Stimulated activated CD8-positive, alpha-beta memory T cell treated with anti-CD3 and anti-CD28 coated beads, Interleukin-7, amount 100 ng/mL, for 4 hours (primary cell): ENCODE data around the gene DISC1.

Source experiments
- DNase-seq, 2 donors: peaks; one replicate each; pipeline ENCODE4 v3.0.0-alpha.2; 2020; ENCODE audit warnings: low read depth in 2 of 2

Gene DISC1

DNA sequence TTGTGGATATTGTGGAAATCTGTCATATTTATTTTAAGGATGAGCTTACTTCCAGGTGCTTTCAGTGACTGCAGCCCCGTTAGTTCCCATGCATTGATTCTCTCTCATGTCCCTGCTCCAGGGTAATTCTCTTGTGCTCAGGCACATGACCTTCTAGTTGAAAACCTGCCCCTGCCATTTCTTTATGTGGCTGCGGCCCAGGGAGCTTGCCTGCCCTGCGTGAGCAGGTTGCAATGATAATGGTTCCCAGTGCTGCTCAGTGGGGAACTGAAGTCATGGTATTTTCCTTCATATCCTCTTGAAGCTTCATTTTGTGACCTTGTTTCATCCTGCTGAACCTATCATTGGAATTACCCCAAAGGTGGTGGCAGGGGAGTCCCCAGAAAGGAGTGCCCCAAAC, 229.8 kb downstream of the DISC1 start:
- no peak for DNase-seq

DNA sequence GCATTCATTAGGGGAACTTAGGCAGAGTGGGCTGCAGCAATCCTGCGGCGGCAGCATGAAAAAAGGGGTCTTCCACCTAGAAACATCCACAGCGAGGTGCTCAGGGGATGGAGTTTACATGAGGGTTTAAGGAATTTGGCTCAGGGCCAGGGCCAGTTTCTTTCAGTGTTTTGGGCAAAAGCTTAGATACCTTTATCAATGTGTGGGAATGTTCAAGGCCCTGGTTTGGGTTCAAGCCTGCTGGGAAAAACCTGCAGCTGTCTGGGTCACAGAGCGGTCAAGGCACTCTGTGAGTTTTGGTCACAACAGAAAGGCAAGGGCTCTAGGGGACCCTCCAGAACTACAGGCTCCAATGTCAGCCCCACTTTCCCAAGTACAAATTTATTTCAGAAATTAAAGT, 230.3 kb downstream of the DISC1 start:
- no peak for DNase-seq

DNA sequence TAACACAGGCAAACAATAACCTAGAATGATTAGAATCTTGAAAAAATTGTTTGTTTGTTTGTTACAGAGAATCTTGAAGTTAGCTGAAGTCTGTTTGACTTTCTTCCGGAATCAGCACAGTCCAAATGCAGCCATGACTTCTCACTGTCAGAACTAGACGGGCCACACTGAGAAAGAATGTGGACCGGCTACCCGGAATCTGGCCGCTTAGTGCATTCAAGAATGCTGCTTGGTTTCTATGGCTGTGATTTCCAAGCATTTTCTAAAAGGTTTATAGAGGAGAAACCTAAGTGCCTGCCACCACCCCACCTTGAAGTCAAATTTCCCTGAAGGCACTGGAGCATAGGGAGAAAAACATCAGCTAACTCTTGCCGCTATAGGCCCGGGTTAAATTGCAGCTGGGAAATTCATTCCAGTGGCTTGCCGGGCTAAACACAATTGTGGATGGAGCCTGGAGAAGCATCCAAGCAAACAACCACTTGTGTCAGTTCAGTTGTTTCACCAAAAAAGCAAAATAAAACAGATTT, 231.1 kb downstream of the DISC1 start:
- no peak for DNase-seq

DNA sequence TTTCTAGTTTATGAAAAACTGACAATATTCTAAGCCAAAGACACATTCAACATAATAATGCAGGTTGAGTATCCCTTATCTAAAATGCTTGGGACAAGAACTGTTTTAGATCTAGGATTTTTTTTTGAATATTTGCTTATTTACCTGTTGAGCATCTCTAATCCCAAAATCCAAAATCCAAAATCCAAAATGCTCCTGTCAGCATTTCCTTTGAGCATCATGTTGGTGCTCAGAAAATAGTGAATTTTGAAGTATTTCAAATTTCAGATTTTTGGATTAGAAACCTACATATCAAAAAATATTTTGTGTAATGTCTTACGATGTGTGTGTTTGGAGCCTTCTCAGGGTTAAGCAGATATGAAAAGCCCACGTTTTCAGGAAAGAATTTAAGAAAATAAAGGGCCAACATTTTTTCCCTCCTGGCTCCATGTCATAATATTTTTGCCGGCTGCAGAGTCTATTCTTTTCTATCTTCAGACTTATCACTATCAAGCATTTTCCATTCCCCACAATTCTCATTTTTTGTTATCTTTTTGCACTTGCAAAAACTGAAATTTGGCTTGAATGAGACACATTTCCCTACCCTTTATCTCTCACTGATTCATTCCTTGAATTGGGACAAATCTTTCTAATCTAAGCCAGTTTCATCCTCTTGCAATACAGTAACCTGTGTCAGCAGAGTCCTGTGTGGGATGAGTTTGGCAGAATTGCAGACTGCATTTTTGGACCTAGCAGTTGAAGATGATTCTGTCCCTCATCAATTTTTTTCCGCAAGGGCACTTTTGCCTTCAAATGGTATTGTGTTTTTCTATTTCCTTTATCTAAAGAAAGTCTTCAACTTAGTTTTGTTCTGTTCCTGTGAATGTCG, 233.9 kb downstream of the DISC1 start:
- no peak for DNase-seq

DNA sequence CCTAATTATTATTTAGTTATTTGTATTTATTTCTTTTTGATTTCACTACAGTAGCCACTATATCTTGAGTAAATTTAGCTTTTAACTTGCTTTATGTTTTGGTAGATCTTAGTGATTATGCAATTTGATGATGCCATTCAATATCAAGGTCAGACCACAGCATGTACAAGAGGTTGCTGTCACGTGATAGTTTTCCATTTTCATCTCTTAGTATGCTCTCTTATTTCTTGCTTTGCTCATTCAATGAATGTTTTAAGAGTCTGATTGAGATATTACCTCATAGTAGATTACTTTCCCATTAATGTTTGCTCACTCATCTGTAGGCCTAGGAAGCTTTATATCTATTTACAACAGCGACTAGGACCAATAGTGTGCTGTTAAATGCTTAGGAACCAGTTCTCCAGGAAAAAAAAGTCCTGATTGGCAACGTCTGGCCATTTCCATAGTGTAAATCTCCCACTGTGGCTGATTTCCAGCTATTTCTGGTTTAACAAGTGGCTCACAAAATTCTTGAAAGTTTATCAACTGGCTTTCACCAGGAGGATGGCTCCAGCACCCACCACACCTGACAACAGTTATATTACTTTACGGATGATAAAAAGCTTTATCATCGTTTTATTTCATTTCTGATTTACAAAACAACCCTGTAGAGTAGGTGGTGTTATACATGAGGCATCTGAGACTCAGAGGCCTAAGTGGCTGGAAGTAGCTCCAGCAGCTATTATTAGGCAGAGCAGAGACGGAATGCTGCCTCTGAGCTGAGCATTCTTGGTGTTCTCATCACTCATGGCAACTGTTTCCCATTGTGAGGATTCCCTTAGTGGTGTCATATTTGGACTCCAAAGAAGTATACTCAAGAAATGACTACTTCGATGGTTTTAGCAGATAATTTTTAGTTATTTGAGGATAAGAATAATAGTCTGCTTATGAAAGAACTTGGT, 235.2 kb downstream of the DISC1 start:
- DNase-seq: no peak

DNA sequence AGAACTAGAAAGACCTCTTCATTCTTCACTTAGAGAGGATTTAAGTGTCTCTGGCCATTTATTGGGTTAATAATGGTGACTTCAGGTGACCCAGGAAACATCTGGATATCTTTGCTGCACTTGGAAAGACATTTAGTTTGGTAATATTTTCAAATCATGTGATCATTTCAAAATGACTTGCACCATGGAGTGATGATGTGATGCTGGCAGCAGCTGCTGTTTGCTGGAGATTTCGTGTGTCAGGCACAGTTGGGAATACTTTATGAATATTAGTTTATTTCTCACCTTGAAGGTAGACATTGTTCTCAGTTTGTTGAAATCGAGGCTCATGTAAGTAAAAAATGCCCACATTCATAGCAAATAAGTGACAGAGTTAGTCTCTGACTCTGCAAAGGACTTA, 236.0 kb downstream of the DISC1 start:
- no peak for DNase-seq

DNA sequence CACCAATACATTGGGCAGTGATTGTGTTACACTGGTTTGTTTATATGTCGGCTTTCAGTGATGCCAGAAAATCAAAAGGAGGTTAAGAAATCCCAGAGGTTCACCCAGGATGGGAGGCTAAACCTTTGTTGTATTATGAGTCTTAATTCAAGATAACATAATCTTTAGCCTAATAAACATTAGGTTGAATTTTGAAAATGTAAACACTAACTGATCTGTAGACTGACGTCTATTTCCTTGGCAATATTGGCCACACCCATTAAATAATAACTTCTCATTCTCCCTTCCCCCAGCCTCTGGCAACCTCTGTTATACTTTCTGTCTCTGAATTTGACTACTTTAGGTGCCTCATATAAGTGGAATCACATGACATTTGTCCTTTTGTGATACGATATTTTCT, 238.7 kb downstream of the DISC1 start:
- DNase-seq: no peak

DNA sequence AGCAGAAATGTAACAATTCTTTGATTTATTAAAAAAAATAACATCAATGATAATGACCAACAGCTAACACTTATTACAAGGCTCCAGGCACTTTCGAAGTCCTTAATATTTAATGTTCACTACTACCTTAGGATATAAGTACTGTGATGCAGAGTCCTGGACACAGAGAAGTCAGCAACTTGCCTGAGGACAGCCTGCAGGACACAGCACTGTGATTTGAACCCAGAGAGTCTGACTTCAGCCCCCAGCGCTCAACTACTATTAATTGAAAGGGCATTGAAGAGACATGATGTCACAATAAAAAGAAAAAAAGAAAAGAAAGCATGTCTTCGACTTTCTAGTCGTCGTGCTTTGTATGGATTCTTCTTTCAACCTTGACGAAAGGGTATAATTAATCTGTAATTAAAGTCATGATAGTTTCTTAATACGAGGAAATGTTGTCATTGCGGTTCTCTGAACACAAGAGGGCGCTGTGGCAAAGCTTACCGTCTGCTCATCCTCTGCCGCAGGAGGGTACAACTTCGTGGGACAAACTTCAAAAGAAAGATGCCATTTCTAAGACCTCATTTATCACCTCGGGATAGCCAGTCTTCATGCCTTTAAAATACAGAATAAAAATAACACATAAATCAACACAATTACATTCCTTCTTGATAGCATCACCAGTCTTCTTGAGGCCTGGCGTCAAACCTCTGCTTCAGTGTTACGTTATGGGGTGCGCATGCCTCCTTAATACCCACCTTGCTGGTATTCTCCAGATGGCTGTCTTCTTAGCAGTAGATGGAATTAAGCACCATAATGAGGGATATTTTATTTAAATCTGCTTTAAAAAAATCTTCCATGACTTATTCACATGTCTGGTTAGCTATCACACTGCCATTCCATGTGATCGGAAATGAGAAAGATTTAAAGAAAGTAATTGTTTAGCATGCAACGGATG, 240.1 kb downstream of the DISC1 start:
- peak; percentile 11 to 19 for DNase-seq

DNA sequence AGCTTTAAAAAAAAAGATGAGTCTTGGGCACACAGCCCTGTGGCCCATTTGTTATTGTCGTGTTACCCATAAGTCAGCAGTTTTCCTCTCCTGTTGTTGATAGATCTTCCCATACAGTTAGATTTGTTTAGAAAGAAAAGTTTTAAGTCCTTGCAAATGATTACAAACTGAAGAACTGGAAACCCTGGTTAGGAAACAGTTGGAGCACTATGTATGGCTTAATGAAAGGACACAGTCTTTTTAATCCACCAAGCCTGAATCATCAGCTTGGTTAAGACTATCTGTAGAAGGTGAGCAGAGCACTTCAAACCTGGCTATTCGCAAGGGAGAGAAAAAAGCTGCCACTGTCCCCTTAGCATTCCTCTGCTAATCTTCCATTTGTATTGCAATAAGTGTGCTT, 241.0 kb downstream of the DISC1 start:
- no peak for DNase-seq

DNA sequence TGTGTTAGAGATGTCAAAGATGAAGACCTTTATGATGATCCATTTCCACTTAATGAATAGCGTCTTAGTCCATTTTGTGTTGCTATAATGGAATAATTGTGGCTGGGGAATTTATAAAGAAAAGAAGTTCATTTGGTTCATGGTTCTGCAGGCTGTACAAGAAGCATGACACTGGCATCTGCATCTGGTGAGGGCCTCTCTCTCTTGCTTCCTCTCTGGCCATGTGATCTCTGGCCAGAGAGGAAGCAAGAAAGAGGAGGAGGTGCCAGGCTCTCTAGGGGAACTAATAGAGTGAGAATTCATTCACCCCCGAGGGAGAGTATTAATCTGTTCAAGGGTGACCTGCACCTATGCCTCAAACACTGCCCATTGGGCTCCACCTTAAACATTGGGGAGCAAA, 242.8 kb downstream of the DISC1 start:
- DNase-seq: no peak

DNA sequence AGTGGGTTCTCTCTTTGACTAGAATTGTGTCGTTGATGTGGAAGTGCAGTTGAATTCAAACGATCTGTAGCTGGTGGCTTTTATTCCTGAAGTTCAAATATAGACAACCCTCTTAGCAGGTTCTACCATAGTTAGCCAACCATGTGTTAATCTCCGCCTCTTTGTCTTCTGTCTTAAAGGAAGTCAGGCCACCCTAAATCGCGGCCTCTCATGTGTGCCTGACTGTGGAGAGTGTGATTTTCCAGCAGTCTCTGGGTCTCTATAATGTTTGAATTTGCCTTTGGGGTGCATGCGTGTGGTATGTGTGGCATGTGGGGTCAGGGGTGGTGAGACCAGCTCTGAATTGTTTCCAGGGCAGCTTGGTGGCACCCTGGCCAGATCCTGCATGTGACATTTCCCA, 244.9 kb downstream of the DISC1 start:
- DNase-seq: no peak

DNA sequence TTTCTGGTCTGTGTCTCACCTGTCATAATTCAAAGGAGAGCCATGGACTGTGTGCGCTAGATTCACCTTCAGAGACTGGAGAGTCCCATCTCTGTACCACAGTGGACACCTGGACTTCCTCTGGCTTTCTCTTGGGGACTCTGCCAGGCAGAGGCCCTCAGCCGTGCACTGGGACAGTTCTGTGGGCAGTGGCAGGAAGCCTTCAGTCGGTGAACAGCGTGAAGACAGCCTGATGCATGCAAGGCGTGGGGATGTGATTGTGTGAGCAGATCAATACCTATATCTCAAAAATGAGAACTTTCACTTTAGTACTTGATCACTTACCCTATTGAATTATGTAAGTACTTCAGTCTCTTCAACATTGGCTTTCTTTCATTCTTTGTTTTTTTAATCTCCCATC, 245.3 kb downstream of the DISC1 start:
- no peak for DNase-seq

DNA sequence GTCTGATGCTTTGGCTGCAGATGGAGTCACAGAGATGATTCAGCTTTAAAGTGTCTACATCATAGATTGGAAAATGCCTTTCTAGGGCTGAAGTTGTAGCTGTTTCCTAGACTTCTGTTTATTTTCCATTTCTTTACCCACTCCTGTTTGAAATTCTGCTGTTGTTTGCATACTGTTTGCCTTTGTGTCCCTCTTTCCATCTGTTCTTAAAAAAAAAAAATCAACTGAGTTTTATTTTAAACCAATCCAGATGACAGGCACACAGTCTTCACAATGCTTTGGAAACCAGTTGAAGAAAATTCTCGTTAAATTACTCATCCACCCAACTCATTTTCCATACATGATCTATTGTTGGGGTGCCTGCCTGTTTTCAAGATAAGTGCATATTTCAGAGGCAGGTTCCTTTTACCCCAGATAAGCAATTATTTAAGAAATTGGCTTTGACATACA, 245.9 kb downstream of the DISC1 start:
- DNase-seq: no peak

DNA sequence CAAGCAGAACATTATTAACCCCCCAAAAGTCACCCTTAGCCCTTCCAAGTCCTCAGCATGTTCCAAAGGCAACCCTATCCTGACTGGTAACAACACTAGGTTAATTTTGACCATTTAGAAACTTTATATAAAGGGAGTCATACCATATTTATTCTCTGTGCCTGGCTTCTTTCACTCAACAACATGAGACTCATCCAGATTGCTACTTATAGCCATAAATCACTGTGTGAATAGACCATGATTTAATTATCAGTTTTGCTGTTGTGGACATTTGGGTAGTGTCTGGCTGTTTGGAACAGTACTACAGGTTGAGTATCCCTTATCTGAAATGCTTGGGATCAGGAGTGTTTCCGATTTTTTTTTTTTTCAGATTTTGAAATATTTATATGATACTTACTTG, 252.1 kb downstream of the DISC1 start:
- no peak for DNase-seq

DNA sequence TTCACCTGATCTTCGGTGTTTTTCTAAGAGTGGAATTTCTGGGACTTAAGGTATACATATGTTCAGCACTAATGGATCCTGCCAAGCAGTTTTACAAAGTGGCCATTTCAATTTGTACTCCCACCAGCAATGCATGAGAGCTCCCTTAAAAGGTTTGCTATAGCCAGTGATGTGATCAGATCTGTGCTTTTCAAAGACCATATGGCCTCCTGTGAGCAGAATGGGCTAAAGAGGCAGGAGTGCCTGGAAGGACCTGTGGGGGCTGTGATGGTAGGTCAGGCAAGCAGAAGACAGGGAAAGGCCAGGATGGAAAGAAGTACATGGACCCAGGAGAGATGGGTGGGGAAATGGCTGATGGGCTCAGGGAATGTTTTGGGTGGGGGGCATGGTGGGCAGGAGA, 252.7 kb downstream of the DISC1 start:
- no peak for DNase-seq

DNA sequence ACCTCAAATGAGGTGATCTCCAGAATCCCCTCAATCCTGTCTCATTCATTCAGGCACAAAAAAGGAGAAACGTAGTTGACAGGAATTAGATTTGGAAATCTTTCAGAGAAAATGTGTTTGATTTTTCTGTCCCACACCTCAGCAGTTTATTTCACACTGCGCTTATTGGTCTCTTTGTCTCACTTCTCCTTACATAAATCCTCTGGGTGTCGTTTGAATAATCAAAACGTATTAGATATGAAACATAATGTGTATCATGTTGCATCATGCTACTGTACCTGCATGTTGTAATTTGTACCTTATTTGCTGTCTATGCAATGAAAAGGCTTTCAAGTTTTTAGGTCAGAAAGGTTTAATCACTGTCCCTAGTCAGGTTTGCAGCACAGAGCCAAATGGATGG, 255.7 kb downstream of the DISC1 start:
- DNase-seq: no peak

DNA sequence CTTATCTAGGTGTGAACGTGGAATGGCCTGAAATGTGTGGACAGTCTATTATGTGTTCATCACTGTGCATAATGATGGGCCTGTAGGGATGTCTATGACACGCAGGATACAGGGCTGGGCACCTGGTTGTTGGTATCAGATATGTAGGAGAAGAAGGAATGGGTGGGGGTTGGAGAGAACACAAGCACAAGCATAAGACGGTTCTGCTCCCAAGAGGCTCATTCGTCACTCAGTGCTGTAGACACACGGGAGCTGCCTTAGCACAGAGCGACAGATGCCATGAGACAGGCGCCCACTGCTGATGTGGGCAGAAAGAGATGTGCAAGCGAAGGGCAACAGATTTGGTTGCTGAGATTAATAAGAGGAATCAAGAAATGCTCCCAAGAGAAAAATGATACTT, 256.2 kb downstream of the DISC1 start:
- no peak for DNase-seq

DNA sequence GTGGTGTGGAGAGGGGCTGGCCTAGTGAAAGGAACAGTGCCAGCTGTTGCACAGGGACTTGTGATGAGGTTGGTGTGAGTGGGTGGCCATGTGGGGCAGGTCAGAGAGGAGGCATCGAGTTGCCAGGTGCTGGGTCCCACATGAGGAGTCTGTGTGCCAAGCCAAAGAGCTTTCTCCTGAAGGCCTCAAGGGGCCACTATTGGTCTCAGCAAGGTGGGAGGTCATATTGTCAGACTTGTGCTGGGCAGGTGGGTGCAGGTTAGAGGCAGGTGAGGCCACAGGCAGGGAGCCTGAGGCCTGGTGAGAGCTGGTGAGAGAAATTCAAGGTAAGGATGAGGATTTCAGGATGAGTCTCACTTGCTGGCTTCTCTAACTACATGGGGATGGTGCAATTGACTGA, 256.8 kb downstream of the DISC1 start:
- DNase-seq: no peak

DNA sequence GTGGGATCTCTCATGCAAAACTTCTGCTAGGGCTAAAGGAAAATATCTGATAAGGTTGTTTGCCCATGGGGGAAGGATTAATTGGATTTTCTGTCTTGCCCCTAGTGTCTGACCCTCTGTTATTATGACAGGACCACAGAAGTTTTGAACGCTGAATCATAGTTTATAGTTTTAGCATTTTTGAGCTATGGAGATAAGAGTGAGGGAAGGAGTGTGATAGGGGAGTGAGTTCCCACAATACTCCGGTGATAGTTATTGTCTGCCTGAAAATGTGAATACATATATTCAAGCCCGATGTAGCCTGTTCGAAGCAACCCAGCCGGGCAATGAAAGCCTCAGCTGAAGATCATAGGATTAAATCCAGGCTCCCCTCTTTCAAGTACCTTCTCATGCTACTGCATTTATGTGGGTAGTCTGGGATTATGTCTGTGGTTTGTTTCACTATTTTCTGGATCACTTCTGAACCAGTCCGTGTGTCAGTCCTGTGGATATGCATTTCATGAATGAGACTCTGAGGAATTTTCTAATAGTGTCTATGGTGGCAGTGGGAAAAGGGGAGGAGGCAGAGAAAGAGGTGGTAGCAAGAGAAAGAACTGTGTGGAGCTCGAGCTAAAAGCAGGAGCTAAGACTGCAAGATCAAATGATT, 258.7 kb downstream of the DISC1 start:
- no peak for DNase-seq

DNA sequence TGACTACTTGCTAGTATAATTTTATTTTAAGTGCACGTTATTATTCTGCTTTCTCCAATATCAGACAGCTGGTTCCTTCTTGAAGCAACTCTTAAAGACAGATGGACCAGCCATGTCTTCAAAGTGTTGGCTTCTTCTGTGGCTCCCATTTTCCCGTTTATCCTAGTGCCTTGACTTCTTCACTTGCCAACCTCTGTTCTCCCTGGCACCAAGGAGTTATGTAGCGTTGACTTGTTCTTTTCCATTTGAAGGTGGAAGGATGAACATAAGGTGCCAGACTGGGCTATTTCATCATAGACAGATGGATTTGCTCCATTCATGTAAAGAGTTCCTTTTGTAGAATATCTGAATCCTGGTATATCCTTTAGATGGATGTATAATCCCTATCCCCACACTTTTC, 260.6 kb downstream of the DISC1 start:
- DNase-seq: no peak

DNA sequence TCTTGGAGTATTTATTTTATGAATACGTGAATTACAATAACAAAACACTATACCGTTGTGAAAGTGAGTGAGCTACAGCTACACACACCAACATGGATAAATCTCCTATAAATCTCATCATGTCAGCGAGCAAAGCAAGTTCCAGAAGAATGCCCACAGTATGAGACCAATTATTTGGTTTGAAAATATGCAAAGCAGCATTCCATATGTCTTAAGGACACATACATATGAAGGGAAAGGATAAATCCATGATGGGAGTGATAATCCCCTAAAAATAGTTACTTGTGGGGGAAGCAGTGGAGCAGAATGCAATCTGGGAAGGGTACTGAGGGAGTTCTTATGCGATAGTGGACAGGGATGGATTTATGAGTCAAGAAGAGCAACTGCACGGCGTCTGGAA, 261.3 kb downstream of the DISC1 start:
- no peak for DNase-seq
